K562 (cell line): ENCODE results near the gene MAZ. TPM values are rescaled to one million over a fixed set of nuclear protein-coding genes. Genes with fewer than 3 reads are reported as not detected.

Experiments used
- ARNT ChIP-seq, 2 experiments: fragments of 450-650 bp; IDR thresholded peaks; 2 replicates each; pipeline ENCODE4 v1.6.1; 2016; ENCODE audit warnings: mild to moderate bottlenecking in 1 of 2
- ATF7 ChIP-seq: fragments of 450-650 bp; IDR thresholded peaks from 2 replicates; pipeline ENCODE4 v1.7.1; 2014; ENCODE audit warnings: mild to moderate bottlenecking, moderate library complexity
- CAMTA2 ChIP-seq: fragments of 250-450 bp; sonication (Bioruptor Pico); conservative IDR thresholded peaks from 2 replicates; pipeline ENCODE4 v1.5.1; 2022
- EHMT2 ChIP-seq: fragments of 450-650 bp; IDR thresholded peaks from 2 replicates; pipeline ENCODE4 v1.6.1; 2018; ENCODE audit warnings: antibody characterized with exemption
- FOXJ2 ChIP-seq: fragments of 200-800 bp; sonication (Bioruptor generic); IDR thresholded peaks from 2 replicates; pipeline ENCODE4 v1.6.1; 2016; ENCODE audit warnings: missing genetic modification characterization, missing compliant biosample characterization
- FOXJ3 ChIP-seq: sonication (generic); formaldehyde crosslinking; IDR thresholded peaks from 2 replicates; pipeline ENCODE4 v1.4.0; 2020; ENCODE audit warnings: mild to moderate bottlenecking, missing genetic modification reagents
- FOXM1 ChIP-seq, 2 experiments: fragments of 450-650 bp in 1 of 2; sonication (generic) in 1 of 2; formaldehyde crosslinking in 1 of 2; IDR thresholded peaks; 2 replicates each; pipeline versions ENCODE4 v1.6.1 to v1.9.0; 2017 to 2022; ENCODE audit warnings: low read depth in 2 of 2, mild to moderate bottlenecking in 2 of 2, missing genetic modification reagents in 1 of 2, moderate library complexity in 1 of 2
- HDAC2 ChIP-seq: fragments of 450-650 bp; IDR thresholded peaks from 2 replicates; pipeline ENCODE4 v1.6.1; 2016; ENCODE audit warnings: mild to moderate bottlenecking
- HDAC3 ChIP-seq: fragments of 450-650 bp; IDR thresholded peaks from 2 replicates; pipeline ENCODE4 v1.6.1; 2018; ENCODE audit warnings: borderline replicate concordance, mild to moderate bottlenecking, moderate library complexity; ENCODE audit not compliant: partially characterized antibody
- HNRNPK ChIP-seq: fragments of 200-400 bp; formaldehyde crosslinking; IDR thresholded peaks from one replicate; pipeline ENCODE4 v1.6.1; 2018; ENCODE audit warnings: mild to moderate bottlenecking, low read depth, low read length; ENCODE audit not compliant: poor library complexity, severe bottlenecking
- KDM1A ChIP-seq, 2 experiments: fragments of 450-650 bp; IDR thresholded peaks; 2 replicates each; pipeline ENCODE4 v1.6.1; 2016; ENCODE audit warnings: mild to moderate bottlenecking in 2 of 2
- KLF13 ChIP-seq: fragments of 450-650 bp; IDR thresholded peaks from 2 replicates; pipeline ENCODE4 v1.6.1; 2016; ENCODE audit warnings: missing genetic modification characterization, low read depth, mild to moderate bottlenecking, missing compliant biosample characterization, moderate library complexity, borderline replicate concordance
- NBN ChIP-seq: fragments of 450-650 bp; IDR thresholded peaks from 2 replicates; pipeline ENCODE4 v1.6.1; 2016; ENCODE audit warnings: low read depth, mild to moderate bottlenecking
- NRF1 ChIP-seq, 2 experiments: fragments of 450-650 bp; IDR thresholded peaks in 1 of 2; conservative IDR thresholded peaks in 1 of 2; 2 replicates each; pipeline ENCODE4 v1.6.1; 2014; ENCODE audit warnings: mild to moderate bottlenecking in 2 of 2
- PPARD ChIP-seq: fragments of 250-450 bp; sonication (Bioruptor Pico); IDR thresholded peaks from 2 replicates; pipeline ENCODE4 v1.8.0; 2022; ENCODE audit warnings: inconsistent platforms, mild to moderate bottlenecking, moderate library complexity
- RBBP5 ChIP-seq: fragments of 200-600 bp; sonication (generic); IDR thresholded peaks from 2 replicates; pipeline ENCODE4 v1.6.1; 2012; ENCODE audit warnings: borderline replicate concordance, mild to moderate bottlenecking, low read length, control low read depth, inconsistent platforms; ENCODE audit not compliant: insufficient read depth, poor library complexity, severe bottlenecking
- RCOR1 ChIP-seq, 2 experiments: IDR thresholded peaks; 2 replicates each; pipeline ENCODE4 v1.6.1; 2012; ENCODE audit warnings: low read depth in 2 of 2, low read length in 2 of 2, borderline replicate concordance in 1 of 2, improper control_type of control experiment in 1 of 2
- SMAD4 ChIP-seq: fragments of 250-450 bp; sonication (Bioruptor Pico); conservative IDR thresholded peaks from 2 replicates; pipeline ENCODE4 v1.8.0; 2021; ENCODE audit warnings: inconsistent platforms, mild to moderate bottlenecking, moderate library complexity
- SNAPC5 ChIP-seq: fragments of 250-450 bp; sonication (Bioruptor Pico); IDR thresholded peaks from 2 replicates; pipeline ENCODE4 v1.8.0; 2021; ENCODE audit warnings: moderate library complexity, mild to moderate bottlenecking, inconsistent platforms
- SRSF1 ChIP-seq: fragments of 200-400 bp; formaldehyde crosslinking; IDR thresholded peaks from 2 replicates; pipeline ENCODE4 v1.6.1; 2017; ENCODE audit warnings: mild to moderate bottlenecking, low read depth, low read length, moderate library complexity
- TRIM24 ChIP-seq, 2 experiments: fragments of 450-650 bp; IDR thresholded peaks; 2 replicates each; pipeline ENCODE4 v1.6.1; 2016
- XRCC3 ChIP-seq: fragments of 450-650 bp; IDR thresholded peaks from 2 replicates; pipeline ENCODE4 v1.6.1; 2017; ENCODE audit warnings: mild to moderate bottlenecking, moderate library complexity
- XRCC5 ChIP-seq: fragments of 200-400 bp; formaldehyde crosslinking; IDR thresholded peaks from 2 replicates; pipeline ENCODE4 v1.6.1; 2017; ENCODE audit warnings: low read depth, mild to moderate bottlenecking, low read length
- ZBTB43 ChIP-seq: sonication (generic); formaldehyde crosslinking; IDR thresholded peaks from 2 replicates; pipeline ENCODE4 v1.8.0; 2023; ENCODE audit warnings: mild to moderate bottlenecking, missing genetic modification reagents
- ZC3H8 ChIP-seq: fragments of 450-650 bp; IDR thresholded peaks from 2 replicates; pipeline ENCODE4 v1.6.1; 2017
- ZNF197 ChIP-seq: fragments of 200-800 bp; sonication (Bioruptor generic); IDR thresholded peaks from 2 replicates; pipeline ENCODE4 v1.6.1; 2016; ENCODE audit warnings: low read depth, missing genetic modification characterization, missing compliant biosample characterization
- ZNF23 ChIP-seq: fragments of 250-450 bp; sonication (Bioruptor Pico); IDR thresholded peaks from 2 replicates; pipeline ENCODE4 v1.4.0; 2020; ENCODE audit warnings: mild to moderate bottlenecking
- ZNF354B ChIP-seq: fragments of 250-450 bp; sonication (Bioruptor Pico); IDR thresholded peaks from 2 replicates; pipeline ENCODE4 v1.4.0; 2020
- ZNF507 ChIP-seq: conservative IDR thresholded peaks from 2 replicates; pipeline ENCODE4 v1.6.1; 2017; ENCODE audit warnings: missing genetic modification characterization, missing compliant biosample characterization
- ZNF583 ChIP-seq: fragments of 250-450 bp; sonication (Bioruptor Pico); IDR thresholded peaks from 2 replicates; pipeline ENCODE4 v1.4.0; 2020
- polyA plus RNA-seq, 8 experiments: library from polyadenylated mRNA; depleted of rRNA in 4 of 8; stranded (reverse) in 5 of 8; unstranded in 3 of 8; fragments of >200 nt; fragmentation: Nextera tagmentation in 2 of 8; fragmentation: Illumina TruSeq in 1 of 8; extraction: Ambion mirVana in 2 of 8; extraction: Trizol in 1 of 8; gene quantifications; 2 replicates each; pipeline versions ENCODE4 v1.2.1 to v1.2.3, GENCODE V29; 2011 to 2014; ENCODE audit warnings: inconsistent platforms in 1 of 8, missing spikeins in 1 of 8
- total RNA-seq, 7 experiments: library from RNA; depleted of rRNA in 6 of 7; stranded (reverse); fragments of >200 nt in 6 of 7; fragmentation: Illumina TruSeq in 2 of 7; extraction: Trizol in 2 of 7; gene quantifications; 2 replicates each; pipeline versions ENCODE4 v1.2.1 to v1.2.3, GENCODE V29; 2011 to 2021; ENCODE audit warnings: low replicate concordance in 1 of 7

The MAZ gene
- total and polyA plus RNA-seq, 9 of the 15 experiments (the other 6 are each of a cell fraction or from before 2014, with no cell fraction given), result 45.4 to 532 (median 250) TPM

- peak; percentile 88 for TF ChIP-seq ATF7
- TF ChIP-seq FOXJ3 (CRISPR knock-in tag), result no peak
- TF ChIP-seq NBN, result 0 out of 2 replicates have a peak, but pooled peaks have one; percentile 45
- TF ChIP-seq ZNF354B (CRISPR knock-in tag), result no peak
- TF ChIP-seq RCOR1 (IDR thresholded peaks at IDR 0.05; ENCODE audit: borderline replicate concordance in 1 of 2, low read depth in 2 of 2, low read length in 2 of 2), result peak in 1 of 2 experiments; percentile 25; a peak in 2 of 4 replicates
- peak; percentile 74; the same call in 1 of the 2 replicates for TF ChIP-seq XRCC5
- TF ChIP-seq TRIM24 (IDR thresholded peaks at IDR 0.05), result peak in 1 of 2 experiments; percentile 57; a peak in 1 of 4 replicates
- no peak for TF ChIP-seq ZC3H8
- TF ChIP-seq NRF1 (conservative IDR thresholded peaks at IDR 0.05 in 1 of 2, IDR thresholded peaks at IDR 0.05 in 1 of 2), result peak; percentile 100
- TF ChIP-seq EHMT2, result no peak
- peak; percentile 67; the same call in 1 of the 2 replicates for TF ChIP-seq ZBTB43 (CRISPR knock-in tag)
- TF ChIP-seq FOXJ2 (tag), result peak; percentile 82
- TF ChIP-seq ZNF23 (CRISPR knock-in tag), result 0 out of 2 replicates have a peak, but pooled peaks have one; percentile 45
- TF ChIP-seq ARNT (IDR thresholded peaks at IDR 0.05), result 0 out of 4 replicates have a peak, but pooled peaks of 1 of the 2 experiments have one; percentile 69
- no peak for TF ChIP-seq PPARD
- no peak; the same call in 1 of the 2 replicates for TF ChIP-seq ZNF583 (CRISPR knock-in tag)
- no peak for TF ChIP-seq XRCC3
- TF ChIP-seq SNAPC5, result no peak
- TF ChIP-seq HDAC3, result no peak
- TF ChIP-seq HNRNPK, result no peak
- TF ChIP-seq SRSF1, result no peak
- no peak for TF ChIP-seq ZNF197 (CRISPR knock-in tag)
- no peak for TF ChIP-seq CAMTA2
- TF ChIP-seq HDAC2, result peak; percentile 75; the same call in 1 of the 2 replicates
- TF ChIP-seq KLF13 (tag), result peak; percentile 61; the same call in 1 of the 2 replicates
- peak; percentile 28 for TF ChIP-seq RBBP5
- TF ChIP-seq FOXM1 (IDR thresholded peaks at IDR 0.05; ENCODE audit: low read depth), result no peak
- TF ChIP-seq FOXM1 (CRISPR knock-in tag; IDR thresholded peaks at IDR 0.05; ENCODE audit: low read depth), result peak; percentile 78; the same call in 1 of the 2 replicates
- no peak for TF ChIP-seq ZNF507 (tag)
- TF ChIP-seq KDM1A (IDR thresholded peaks at IDR 0.05), result no peak; a peak in 1 of 4 replicates
- TF ChIP-seq SMAD4 (CRISPR knock-in tag), result peak; percentile 46; the same call in 1 of the 2 replicates
Measured at GRCh38 chr16:29815793-29816693, 9.7 kb downstream of the MAZ start, which contains the start of gene PAGR1 (continued).
